ENCODE data around the gene FOXJ2.

GRCh38 chr12:8047842-8048241 lies 15.3 kb downstream of the FOXJ2 start:
- TF ChIP-seq POLR2A (IDR thresholded peaks at IDR 0.05; ENCODE audit: low read depth, low read length) (no peak), MAFK (IDR thresholded peaks at IDR 0.05; ENCODE audit: low read depth, low read length) (no peak), RAD21 (IDR thresholded peaks at IDR 0.05; ENCODE audit: low read length) (no peak), CTCF (conservative IDR thresholded peaks at IDR 0.05; ENCODE audit: low read depth, low read length) (no peak), SMC3 (IDR thresholded peaks at IDR 0.05; ENCODE audit: low read depth, low read length) (no peak), FOS (IDR thresholded peaks at IDR 0.05; ENCODE audit: low read depth, low read length) (no peak), ELK1 (IDR thresholded peaks at IDR 0.05; ENCODE audit: borderline replicate concordance, low read depth, low read length) (no peak), BHLHE40 (IDR thresholded peaks at IDR 0.05; ENCODE audit: low read depth, low read length) (no peak), RCOR1 (IDR thresholded peaks at IDR 0.05; ENCODE audit: insufficient replicate concordance, low read length) (no peak), CHD1 (IDR thresholded peaks at IDR 0.05; ENCODE audit: low read depth, low read length) (no peak)

All from IMR-90 (cell line).